Large intestine (tissue), 12 donors: ENCODE measurements around the gene OR1N2. TPM values are rescaled to one million over a fixed set of nuclear protein-coding genes. Genes with fewer than 3 reads are reported as not detected.
"Not testable (repeated sequence)": the region's sequence is repeated elsewhere in the genome, so short reads cannot be mapped to it uniquely, and the experiment has no call there.

Experiments used
- DNase-seq, 2 donors: peaks; one replicate each; pipeline versions ENCODE4 v3.0.0 to v3.0.0-alpha.2; 2013
- H3K27ac ChIP-seq: one replicate; pipeline ENCODE4 v1.5.1; 2013; ENCODE audit warnings: low read length
- H3K27me3 ChIP-seq: 2 replicates; pipeline ENCODE4 v1.6.1; 2013; ENCODE audit warnings: low read length; ENCODE audit not compliant: control insufficient read depth, insufficient read depth
- H3K36me3 ChIP-seq: 2 replicates; pipeline ENCODE4 v1.6.1; 2013; ENCODE audit warnings: low read length; ENCODE audit not compliant: control insufficient read depth, insufficient read depth
- H3K4me1 ChIP-seq: one replicate; pipeline ENCODE4 v1.6.1; 2013; ENCODE audit warnings: low read length; ENCODE audit not compliant: control insufficient read depth, insufficient read depth
- H3K4me3 ChIP-seq: one replicate; pipeline ENCODE4 v1.5.1; 2013; ENCODE audit warnings: low read length
- H3K9me3 ChIP-seq: one replicate; pipeline ENCODE4 v1.6.1; 2013; ENCODE audit warnings: mild to moderate bottlenecking, low read depth, low read length, moderate library complexity; ENCODE audit not compliant: control insufficient read depth
- WGBS: methylation state at CpG from one replicate; pipeline ENCODE4 v1.1.5; 2013; ENCODE audit warnings: low lambda C conversion rate; ENCODE audit not compliant: insufficient coverage; 5-methylcytosine and 5-hydroxymethylcytosine counted together
- long read RNA-seq, 11 donors: transcript quantifications; one replicate each; lab custom pipeline, GENCODE V29; 2026
- polyA plus RNA-seq: library from polyadenylated mRNA; unstranded; fragments of 120-200 nt; gene quantifications from one replicate; pipeline ENCODE4 v1.2.1, GENCODE V29; 2013

The OR1N2 gene, protein sequence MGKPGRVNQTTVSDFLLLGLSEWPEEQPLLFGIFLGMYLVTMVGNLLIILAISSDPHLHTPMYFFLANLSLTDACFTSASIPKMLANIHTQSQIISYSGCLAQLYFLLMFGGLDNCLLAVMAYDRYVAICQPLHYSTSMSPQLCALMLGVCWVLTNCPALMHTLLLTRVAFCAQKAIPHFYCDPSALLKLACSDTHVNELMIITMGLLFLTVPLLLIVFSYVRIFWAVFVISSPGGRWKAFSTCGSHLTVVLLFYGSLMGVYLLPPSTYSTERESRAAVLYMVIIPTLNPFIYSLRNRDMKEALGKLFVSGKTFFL
- not detected for polyA plus RNA-seq
- long read RNA-seq, donor 1: 0 reads
- long read RNA-seq, donor 2: 0 reads
- long read RNA-seq, donor 3: 0 reads
- long read RNA-seq, donor 4: 0 reads
- long read RNA-seq, donor 5: 0 reads
- long read RNA-seq, donor 6: 0 reads
- long read RNA-seq, donor 7: 0 reads
- long read RNA-seq, donor 8: 0 reads
- long read RNA-seq, donor 9: 0 reads
- long read RNA-seq, donor 10: 0 reads
- long read RNA-seq, donor 11: 0 reads

DNA sequence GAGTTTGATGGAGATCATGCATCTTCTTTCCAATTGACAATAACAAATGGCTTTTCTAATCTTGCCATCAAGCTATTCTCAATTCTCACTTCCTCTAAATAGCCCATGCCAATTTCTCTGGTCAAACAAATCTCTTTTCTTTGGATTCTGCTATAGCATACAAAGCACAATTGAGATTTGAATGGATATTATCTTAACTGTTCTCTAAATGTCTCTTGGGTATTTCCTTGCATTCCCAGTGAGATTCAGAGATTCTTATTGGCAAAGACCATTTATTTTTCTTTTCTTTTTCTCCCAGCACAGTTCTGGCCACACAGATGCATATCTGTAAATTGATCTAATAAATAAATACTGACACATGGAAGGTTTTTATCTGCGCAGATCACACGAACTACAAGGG, at the start of gene OR1N2:
OR1N2 (plus strand) TSS at position 301 of the 400 bp plus-strand sequence. CDS start 100 bp downstream, outside the sequence.
- H3K27me3 ChIP-seq: peaks cover 6% of the 10 kb centered on the region
- H3K9me3 ChIP-seq: no peaks in the 10 kb centered on the region
- H3K4me1 ChIP-seq: no peaks in the 10 kb centered on the region
- H3K27ac ChIP-seq: no peak within 1 kb of the TSS
- no CpG with 5 or more reads among the region's 2 CpGs for WGBS
- no peak for DNase-seq
- H3K36me3 ChIP-seq: no peaks in the 10 kb centered on the region
- no peak within 1 kb of the TSS for H3K4me3 ChIP-seq

DNA sequence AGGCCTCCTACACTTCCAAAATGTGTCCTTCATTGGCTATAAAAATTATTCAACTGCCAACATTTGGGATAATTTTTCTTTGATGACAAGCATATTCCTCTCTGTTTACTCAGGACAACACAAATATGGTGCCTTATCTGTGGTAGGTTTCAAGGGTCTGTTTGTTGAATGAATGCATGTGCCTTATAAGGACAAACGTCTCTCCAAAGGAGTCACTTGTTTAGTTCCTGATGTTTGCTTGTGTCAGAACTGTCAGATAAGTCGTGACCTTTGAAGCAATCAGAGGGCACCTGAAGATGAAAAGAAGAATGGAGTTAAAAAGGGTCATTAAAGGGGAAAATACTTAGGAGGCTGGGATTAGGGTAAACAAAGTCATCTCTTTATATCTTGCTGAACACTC, 45.9 kb upstream of the OR1N2 start:
- no CpG with 5 or more reads among the region's 2 CpGs for WGBS
- Histone ChIP-seq H3K36me3 (no peaks in the 10 kb centered on the region), H3K9me3 (no peaks in the 10 kb centered on the region), H3K27me3 (peaks cover 2% of the 10 kb centered on the region), H3K27ac (no peak overlapping the region), H3K4me3 (no peak overlapping the region), H3K4me1 (no peaks in the 10 kb centered on the region)
- DNase-seq: no peak

GRCh38 chr9:122510502-122510901, 42.4 kb upstream of the OR1N2 start, which contains the start of gene OR1J2:
Gene OR1J2, plus strand, starts transcription at chr9:122510802. Its CDS starts 0 bp downstream, at chr9:122510802.
- DNase-seq: no peak
- Histone ChIP-seq H3K36me3 (no peaks in the 10 kb centered on the region), H3K4me3 (no peak within 1 kb of the TSS), H3K9me3 (no peaks in the 10 kb centered on the region), H3K27ac (no peak within 1 kb of the TSS), H3K4me1 (no peaks in the 10 kb centered on the region), H3K27me3 (peaks cover 2% of the 10 kb centered on the region)
- 80% methylated on average over 1 of the region's 6 CpGs for WGBS

DNA sequence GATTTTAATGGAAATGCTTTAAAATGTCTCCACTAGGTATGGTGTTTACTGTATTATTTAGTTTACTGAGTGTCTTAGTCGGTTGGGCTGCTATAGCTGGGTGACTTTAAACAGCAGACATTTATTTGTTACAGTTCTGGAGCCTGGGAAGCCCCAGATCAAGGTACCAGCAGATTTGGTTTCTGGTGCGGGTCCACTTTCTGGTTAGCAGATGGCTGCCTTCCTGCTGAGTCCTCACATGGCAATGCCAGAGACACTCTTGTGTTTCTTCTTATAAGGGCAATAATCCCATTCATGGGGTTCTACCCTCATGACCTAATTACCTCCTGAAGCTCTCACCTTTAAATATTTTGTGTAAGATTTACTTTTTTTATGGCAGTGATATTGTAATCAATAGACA, 34.7 kb upstream of the OR1N2 start:
- no peak for DNase-seq
- Histone ChIP-seq H3K9me3 (no peaks in the 10 kb centered on the region), H3K27ac (no peak overlapping the region), H3K27me3 (no peaks in the 10 kb centered on the region), H3K36me3 (no peaks in the 10 kb centered on the region), H3K4me1 (no peaks in the 10 kb centered on the region), H3K4me3 (no peak overlapping the region)
- no CpG with 5 or more reads among the region's 2 CpGs for WGBS

DNA sequence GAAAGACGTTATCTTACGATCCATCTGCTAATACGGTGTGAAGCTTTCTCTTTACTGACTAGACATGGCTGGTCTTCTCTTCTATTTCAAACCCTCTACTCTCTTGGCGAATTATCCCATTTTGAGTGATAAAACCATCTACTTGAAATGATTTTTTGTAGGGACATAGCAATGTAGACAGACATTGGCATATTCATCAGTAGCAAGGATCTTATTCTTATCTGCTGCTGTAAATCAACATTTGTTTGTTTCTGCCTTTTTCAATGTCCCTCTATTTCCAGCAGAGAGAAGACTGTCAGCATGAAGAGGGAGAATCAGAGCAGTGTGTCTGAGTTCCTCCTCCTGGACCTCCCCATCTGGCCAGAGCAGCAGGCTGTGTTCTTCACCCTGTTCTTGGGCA, 34.1 kb upstream of the OR1N2 start, which contains the start of gene OR1J4:
OR1J4 (plus strand) TSS at position 301 of the 400 bp plus-strand sequence; CDS start at position 301, 0 bp downstream.
- 86% methylated on average over 3 of the region's 4 CpGs for WGBS
- no peak for DNase-seq
- H3K27ac ChIP-seq: no peak within 1 kb of the TSS
- no peak within 1 kb of the TSS for H3K4me3 ChIP-seq
- H3K9me3 ChIP-seq: no peaks in the 10 kb centered on the region
- no peaks in the 10 kb centered on the region for H3K27me3 ChIP-seq
- no peaks in the 10 kb centered on the region for H3K4me1 ChIP-seq
- no peaks in the 10 kb centered on the region for H3K36me3 ChIP-seq

DNA sequence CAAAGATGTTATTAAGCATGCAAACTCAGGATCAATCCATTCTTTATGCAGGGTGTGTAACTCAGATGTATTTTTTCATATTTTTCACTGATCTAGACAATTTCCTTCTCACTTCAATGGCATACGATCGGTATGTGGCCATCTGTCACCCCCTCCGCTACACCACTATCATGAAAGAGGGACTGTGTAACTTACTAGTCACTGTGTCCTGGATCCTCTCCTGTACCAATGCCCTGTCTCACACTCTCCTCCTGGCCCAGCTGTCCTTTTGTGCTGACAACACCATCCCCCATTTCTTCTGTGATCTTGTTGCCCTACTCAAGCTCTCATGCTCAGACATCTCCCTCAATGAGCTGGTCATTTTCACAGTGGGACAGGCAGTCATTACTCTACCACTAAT, 33.5 kb upstream of the OR1N2 start:
- WGBS: no CpG with 5 or more reads among the region's 3 CpGs

GRCh38 chr9:122526602-122527001, 26.3 kb upstream of the OR1N2 start:
- 40% methylated on average over 1 of the region's 10 CpGs for WGBS

More for the DNA sequence above, 33.5 kb upstream of the OR1N2 start:
- Histone ChIP-seq H3K9me3 (no peaks in the 10 kb centered on the region), H3K27me3 (no peaks in the 10 kb centered on the region), H3K36me3 (no peaks in the 10 kb centered on the region), H3K4me1 (no peaks in the 10 kb centered on the region), H3K27ac (no peak overlapping the region), H3K4me3 (no peak overlapping the region)
- DNase-seq: no peak

GRCh38 chr9:122527193-122527592, 25.7 kb upstream of the OR1N2 start, which contains the start of gene OR1N1:
Gene OR1N1, minus strand, starts transcription at chr9:122527293. Its CDS starts 0 bp downstream, at chr9:122527293.
- DNase-seq: no peak
- Histone ChIP-seq H3K36me3 (no peaks in the 10 kb centered on the region), H3K4me1 (no peaks in the 10 kb centered on the region), H3K27me3 (peaks cover 6% of the 10 kb centered on the region), H3K9me3 (no peaks in the 10 kb centered on the region), H3K27ac (no peak within 1 kb of the TSS), H3K4me3 (no peak within 1 kb of the TSS)
- WGBS: no CpG with 5 or more reads among the region's 3 CpGs

More at GRCh38 chr9:122526602-122527001, 26.3 kb upstream of the OR1N2 start:
- H3K36me3 ChIP-seq: no peaks in the 10 kb centered on the region
- no peak overlapping the region for H3K27ac ChIP-seq
- no peak overlapping the region for H3K4me3 ChIP-seq
- H3K4me1 ChIP-seq: no peaks in the 10 kb centered on the region
- peaks cover 6% of the 10 kb centered on the region for H3K27me3 ChIP-seq
- DNase-seq: no peak
- H3K9me3 ChIP-seq: no peaks in the 10 kb centered on the region

DNA sequence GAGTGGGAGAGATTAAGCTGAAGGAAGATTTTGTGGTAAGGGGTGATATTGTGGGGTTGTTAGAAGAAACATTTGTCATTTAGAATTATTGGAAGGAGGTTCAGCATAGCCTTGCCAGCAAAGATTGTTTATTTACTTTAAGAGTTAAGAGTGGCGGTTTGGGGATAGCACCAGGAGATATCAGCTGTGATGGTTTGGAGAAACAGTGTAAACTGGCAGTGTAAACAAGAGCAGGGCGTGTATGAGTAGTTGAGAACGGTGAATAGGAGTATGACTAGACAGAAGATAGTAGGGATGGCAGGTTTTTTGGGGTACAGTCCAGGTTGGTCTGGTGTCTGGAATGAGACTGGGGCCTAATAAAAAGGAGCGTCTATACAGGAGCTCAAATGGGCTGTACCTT, 21.8 kb upstream of the OR1N2 start:
- H3K9me3 ChIP-seq, H3K36me3 ChIP-seq, H3K27me3 ChIP-seq, DNase-seq, H3K27ac ChIP-seq, H3K4me3 ChIP-seq, H3K4me1 ChIP-seq: not testable (repeated sequence)
- 67% methylated on average over 1 of the region's 4 CpGs for WGBS

GRCh38 chr9:122536134-122536533, 16.8 kb upstream of the OR1N2 start:
- no peaks in the 10 kb centered on the region for H3K27me3 ChIP-seq
- WGBS: no CpG with 5 or more reads among the region's 1 CpG
- DNase-seq: no peak
- H3K4me3 ChIP-seq: no peak overlapping the region
- H3K36me3 ChIP-seq: no peaks in the 10 kb centered on the region
- H3K27ac ChIP-seq: no peak overlapping the region
- H3K9me3 ChIP-seq: no peaks in the 10 kb centered on the region
- H3K4me1 ChIP-seq: no peaks in the 10 kb centered on the region
